HepG2 (cell line): Measurements from ENCODE around the gene BTAF1.
A peak's percentile ranks its signal among the peaks of the same experiment; 100 is the strongest.

Experiments used
- POLR2AphosphoS5 ChIP-seq: IDR thresholded peaks from 2 replicates; pipeline ENCODE4 v1.6.1; 2012; ENCODE audit warnings: low read depth, low read length
- ZNF354B ChIP-seq: sonication (generic); formaldehyde crosslinking; IDR thresholded peaks from 2 replicates; pipeline ENCODE4 v1.8.0; 2022; ENCODE audit warnings: mild to moderate bottlenecking, missing genetic modification reagents

DNA sequence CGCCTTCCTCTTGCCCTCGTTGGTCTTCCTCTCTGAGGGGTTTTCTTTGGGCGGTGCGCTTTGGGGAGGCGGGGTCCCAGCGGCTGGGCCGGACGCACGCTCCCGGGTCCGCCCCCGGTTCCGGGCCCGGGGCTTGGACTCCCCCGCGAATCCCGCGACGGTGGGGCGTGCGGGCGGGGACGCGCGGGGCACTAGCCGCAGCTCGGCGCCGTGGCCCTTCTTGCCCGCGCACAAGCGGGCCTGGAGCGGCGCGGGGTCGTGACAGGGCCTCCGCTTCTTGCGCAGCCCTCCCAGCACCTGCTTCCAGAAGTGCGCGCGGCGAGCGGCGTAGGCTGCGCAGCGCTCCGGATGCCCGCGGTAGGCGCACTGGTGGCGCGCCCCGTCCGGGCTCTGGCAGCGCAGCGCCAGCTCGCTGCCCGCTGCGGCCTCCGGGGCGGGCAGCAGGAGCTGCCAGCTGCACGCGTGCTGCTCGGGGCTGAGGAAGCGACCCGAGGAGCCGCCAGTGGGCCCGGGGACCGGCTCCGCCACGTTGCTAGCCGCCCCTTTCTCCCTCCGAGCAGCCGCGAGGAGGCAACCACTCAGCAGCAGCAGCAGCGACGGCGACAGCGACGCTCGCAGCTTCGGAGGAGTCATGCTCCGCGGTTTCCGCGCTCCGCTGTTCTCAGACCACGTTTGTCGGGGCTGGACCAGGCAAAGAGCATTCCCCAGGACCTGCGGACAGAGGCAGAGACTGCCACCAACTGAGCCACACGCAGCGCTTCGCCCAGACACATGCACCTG, 15.0 kb upstream of the BTAF1 start:
- TF ChIP-seq POLR2AphosphoS5 (peak; percentile 66), ZNF354B (CRISPR knock-in tag) (peak; percentile 43; the same call in 1 of the 2 replicates)
